Measurements from ENCODE around the gene PLEKHM3. TPM values are rescaled to one million over a fixed set of nuclear protein-coding genes. Genes with fewer than 3 reads are reported as not detected.

The PLEKHM3 gene
- total and polyA plus RNA-seq, 2 of the 13 experiments (the other 11 are each of a cell fraction or from before 2014, with no cell fraction given), result 4.5 to 4.7 TPM

GRCh38 chr2:207784898-207785297 is 240.4 kb downstream of the PLEKHM3 start (continued):
- TF ChIP-seq GABPB1 (CRISPR knock-in tag; IDR thresholded peaks at IDR 0.05) (peak; percentile 50; the same call in 1 of the 2 replicates), ZIK1 (CRISPR knock-in tag; IDR thresholded peaks at IDR 0.05; ENCODE audit: borderline replicate concordance, low read depth) (no peak), ZNF549 (CRISPR knock-in tag; IDR thresholded peaks at IDR 0.05) (no peak), HNF4A (CRISPR knock-in tag; IDR thresholded peaks at IDR 0.05) (peak; percentile 82), GABPA (IDR thresholded peaks at IDR 0.05; ENCODE audit: low read depth, low read length) (no peak), GABPA (CRISPR knock-in tag; IDR thresholded peaks at IDR 0.05; ENCODE audit: low read depth) (peak; percentile 70), BCLAF1 (IDR thresholded peaks at IDR 0.05) (no peak), BCL6 (CRISPR knock-in tag; IDR thresholded peaks at IDR 0.05) (peak; percentile 51), CEBPG (CRISPR knock-in tag; IDR thresholded peaks at IDR 0.05) (peak; percentile 89), RXRB (CRISPR knock-in tag; IDR thresholded peaks at IDR 0.05; ENCODE audit: borderline replicate concordance) (0 out of 2 replicates have a peak, but pooled peaks have one; percentile 17), TOPORS (CRISPR knock-in tag; IDR thresholded peaks at IDR 0.05) (no peak), POGZ (CRISPR knock-in tag; IDR thresholded peaks at IDR 0.05) (peak; percentile 39; the same call in 1 of the 2 replicates), ZNF20 (CRISPR knock-in tag; IDR thresholded peaks at IDR 0.05) (no peak), ZNF552 (CRISPR knock-in tag; IDR thresholded peaks at IDR 0.05; ENCODE audit: borderline replicate concordance) (no peak), SOX5 (CRISPR knock-in tag; IDR thresholded peaks at IDR 0.05; ENCODE audit: borderline replicate concordance) (0 out of 2 replicates have a peak, but pooled peaks have one; percentile 21), THAP7 (CRISPR knock-in tag; IDR thresholded peaks at IDR 0.05) (no peak)

All from HepG2 (cell line).